HG02840 (cell line): ENCODE data around the gene LDLRAD4.

Experiments
- ATAC-seq: cut with Tn5 transposase; IDR thresholded peaks from one replicate; pipeline ENCODE4 v1.9.1; 2021; ENCODE audit warnings: mild to moderate bottlenecking, moderate library complexity, moderate number of reproducible peaks; ENCODE audit not compliant: unreplicated experiment, low FRiP score

The LDLRAD4 gene

DNA sequence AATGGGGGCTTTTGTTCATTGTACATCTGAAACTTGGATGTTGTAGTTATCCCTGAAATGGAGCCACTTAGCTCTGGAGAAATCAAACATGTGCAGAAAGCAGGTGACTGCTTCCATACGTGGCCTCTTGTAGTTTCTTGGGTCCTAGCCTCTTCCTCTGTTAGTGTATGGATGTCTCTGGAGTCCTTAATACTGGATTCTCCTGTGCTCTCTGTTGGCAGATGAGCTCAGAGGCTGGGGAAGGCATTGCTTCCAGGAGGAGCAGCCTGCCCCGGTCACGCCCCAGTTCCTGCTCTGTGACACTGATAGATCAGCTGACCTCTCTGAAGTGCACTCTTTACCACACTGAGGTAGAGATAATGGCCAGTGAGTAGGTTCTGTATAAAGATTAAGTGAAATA is 176.2 kb downstream of the LDLRAD4 start:
- ATAC-seq, result no peak

DNA sequence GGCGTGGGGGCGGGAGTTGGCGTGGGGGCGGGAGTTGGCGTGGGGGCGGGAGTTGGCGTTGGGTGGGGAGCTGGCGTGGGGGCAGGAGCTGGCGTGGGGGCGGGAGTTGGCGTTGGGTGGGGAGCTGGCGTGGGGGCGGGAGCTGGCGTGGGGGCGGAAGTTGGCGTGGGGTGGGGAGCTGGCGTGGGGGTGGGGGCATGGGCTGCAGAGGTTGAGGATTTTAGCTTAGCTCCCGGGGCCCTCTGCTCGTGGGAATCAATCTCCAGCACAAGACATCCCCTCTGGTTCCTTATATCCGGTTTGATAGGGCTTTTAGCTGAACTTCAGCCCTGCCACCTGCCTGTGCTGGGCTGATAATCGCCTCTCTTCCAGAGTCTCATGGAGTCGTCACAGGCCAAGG is 177.0 kb downstream of the LDLRAD4 start:
- no peak for ATAC-seq

DNA sequence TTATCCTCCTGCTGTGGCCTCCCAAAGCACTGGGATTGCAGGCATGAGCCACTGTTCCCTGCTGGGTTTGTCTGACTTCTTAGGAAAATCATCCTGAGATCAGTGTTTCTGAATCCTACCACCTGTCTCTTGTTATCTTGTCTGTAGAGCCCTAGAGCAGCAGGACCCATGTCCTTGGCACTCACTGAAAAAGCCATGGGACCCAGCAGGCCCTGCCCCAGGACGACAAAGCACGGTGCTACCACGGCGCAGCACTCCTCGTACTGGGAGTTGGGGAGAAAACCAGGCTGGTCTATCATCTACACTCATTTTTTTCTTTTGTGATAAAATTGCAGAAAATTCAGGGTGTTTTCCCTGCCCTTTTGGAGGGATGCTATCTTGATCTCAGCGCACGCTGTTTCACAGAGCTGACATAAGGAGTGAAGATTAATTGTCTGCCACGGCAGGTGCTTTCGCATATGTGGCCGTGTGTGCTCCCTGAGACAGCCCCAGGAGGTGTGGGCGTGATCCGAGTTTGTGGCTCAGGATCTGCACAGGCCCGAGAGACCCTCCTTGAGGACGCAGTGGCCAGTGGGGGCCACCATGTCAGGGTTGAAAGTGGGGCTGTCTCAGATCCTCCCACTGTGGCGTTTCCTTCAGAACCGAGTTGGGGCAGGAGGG is 179.1 kb downstream of the LDLRAD4 start:
- no peak for ATAC-seq

DNA sequence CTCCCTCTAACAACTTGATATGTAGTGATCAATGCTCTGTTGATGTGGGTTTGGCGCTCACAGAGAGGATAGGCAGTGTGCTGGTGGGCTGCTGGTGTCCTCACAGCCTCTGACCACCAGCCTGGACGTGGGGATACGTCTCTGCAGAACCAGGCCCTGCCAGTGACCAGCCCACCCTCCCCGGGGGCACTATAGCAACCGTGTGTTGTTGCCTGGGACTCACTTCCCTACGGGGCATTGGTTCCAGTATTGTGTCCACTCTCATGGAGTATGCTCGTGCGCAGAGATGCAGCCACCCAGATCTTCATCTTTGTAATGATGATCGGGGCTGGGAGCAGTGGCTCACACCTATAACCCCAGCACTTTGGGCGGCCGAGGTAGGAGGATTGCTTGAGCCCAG is 180.1 kb downstream of the LDLRAD4 start:
- ATAC-seq, result no peak

DNA sequence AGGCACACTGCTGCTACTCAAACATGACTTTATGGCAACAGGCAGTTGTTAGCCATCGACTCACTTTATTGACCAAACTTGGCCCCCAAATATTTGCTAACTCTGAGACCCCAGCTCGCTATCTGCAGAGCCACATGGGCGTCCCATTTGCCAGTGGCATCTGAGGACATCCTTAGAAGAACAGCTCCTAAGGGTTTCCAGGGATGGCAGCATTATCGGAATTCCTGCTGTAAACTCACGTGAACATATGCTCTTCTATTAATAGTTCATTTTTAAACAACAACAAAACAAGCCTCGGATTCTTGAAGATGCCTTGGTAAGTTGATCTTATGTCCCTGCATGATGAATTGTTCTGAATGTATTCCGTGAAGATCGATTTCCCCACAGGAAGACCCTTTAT is 181.0 kb downstream of the LDLRAD4 start:
- no peak for ATAC-seq

DNA sequence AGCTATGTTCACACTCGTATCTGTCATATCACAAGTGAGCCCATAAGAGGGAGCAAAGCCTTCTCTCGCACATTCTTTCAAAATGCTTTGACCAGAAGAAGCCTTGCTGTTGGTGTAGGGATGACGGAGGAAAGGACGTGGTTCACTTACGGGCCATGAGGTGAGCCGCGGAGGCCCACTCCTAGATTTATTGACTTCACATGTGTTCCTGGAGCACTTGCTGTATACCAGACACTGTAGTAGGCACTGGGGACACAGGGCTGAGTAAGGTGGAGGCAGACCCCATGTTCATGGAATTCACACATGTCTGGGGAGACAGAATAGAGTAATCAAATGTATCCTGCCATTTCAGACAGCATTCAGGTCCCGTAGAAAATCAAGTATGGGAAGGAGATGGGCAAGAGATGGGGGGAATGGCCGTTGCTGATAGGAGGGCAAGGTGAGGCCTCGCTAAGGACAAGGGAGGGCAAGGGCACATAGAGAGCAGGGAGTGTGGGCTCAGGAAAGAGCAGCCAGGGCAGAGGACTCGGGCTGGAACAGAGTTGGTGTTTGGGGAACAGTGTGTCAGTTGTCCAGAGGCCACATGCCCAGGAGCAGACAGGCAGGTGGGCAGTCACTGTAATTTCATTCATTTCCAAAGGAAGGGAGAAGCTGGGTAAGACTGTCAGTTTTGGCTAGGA is 182.2 kb downstream of the LDLRAD4 start:
- ATAC-seq, result no peak

DNA sequence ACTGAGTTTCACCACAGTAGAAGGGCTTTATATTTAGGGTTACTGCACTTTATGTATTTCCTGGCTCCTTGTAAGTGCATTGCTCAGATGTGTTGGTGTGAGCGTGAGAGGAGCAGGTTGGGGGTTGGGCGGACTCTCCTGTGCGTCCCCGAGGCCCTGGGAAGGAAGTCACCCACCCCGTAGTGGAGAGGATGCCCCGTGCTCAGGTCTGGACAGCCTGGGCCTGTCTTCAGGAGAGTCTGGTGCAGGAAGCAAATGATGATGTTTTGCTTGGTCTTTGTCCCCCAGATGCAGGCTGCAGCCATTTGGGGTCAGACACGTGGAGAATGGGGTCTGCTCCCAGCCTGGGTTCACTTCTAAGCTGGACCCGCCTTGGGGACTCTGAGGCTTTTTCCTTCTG is 182.8 kb downstream of the LDLRAD4 start:
- ATAC-seq, result no peak

DNA sequence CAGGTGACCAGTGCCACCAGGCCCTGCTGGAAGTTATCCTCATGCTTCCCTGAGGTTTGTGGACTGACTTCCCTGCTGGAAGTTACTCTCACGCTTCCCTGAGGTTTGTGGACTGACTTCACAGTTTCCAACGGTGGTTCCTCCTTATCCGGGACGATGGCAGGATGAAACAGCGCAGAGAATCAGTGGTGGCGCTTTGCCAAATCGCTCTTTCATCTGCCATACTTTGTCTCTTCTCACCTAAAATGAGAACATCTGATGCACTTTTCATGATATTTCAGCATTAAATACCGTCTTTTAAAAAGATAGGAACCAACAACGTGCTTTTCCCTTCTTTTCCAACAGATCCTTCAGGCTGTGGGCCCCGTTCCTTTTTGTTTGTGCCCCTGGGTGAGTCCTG is 183.3 kb downstream of the LDLRAD4 start:
- no peak for ATAC-seq

DNA sequence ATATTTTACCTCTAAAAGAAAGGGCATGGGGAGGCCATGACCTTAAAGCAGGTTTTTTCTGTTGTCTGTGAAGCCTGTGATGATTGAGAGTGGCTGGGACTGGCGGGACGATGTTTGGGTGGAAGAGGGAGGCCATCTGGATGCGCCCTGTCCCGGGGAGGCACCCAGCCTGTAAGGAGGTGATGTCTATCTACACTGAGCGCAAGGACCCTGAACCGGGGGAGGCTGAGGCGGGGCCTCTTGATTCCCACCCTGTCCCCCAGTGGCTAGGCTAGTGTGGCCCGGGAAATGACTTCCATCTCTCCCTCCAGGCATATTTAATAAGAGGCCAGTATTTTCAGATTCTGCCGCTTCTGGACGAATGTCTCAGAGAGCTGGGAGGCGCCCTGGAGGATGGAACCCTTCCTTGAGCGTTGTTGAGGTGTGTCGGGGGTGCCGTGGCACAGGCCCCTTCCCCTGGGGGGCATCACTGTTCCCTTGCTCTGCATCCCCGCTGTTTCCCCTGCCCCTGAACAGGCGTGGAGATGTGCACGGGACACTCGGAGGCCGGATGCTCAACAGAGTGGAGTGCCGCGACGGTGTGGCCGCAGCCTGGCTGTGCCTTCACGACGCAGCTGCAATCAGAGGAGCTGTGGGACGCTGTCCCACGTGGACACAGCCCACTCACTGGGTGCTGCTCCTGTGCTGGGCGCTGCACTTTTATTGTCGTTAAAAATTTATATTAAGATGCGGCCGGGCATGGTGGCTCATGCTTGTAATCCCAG is 185.4 kb downstream of the LDLRAD4 start:
- ATAC-seq, result no peak

DNA sequence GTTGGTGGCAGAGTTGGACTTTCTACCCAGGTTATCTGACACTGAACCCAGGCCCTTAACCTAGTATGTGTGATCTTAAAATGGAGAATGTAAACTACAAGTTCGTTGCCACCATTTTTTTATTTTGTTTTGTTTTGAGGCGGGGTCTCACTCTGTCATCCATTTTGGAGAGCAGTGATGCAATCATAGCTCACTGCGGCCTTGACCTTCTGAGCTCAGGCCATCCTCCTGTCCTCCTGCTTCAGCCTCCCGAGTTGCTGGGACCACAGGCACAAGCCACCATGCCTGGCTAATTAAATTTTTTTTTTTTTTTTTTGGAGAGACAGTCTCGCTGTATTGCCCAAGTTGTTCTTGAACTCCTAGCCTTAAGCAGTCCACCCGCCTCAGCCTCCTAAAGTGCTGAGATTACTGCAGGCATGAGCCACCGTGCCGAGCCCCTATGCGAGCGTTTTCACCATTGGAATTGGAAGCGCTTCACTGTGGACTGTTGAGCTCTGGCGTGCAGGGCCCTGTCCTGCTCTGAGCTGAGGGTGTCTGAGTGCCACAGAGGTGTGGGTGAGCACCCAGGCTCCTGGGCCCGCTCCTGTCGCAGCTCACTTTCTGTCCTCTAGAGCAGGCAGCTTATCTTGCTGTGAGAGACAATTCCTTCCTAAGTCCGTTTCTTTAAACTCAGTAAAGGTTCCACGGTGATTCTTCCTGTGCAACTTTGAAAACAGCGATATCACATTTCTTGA is 186.9 kb downstream of the LDLRAD4 start:
- ATAC-seq, result no peak

DNA sequence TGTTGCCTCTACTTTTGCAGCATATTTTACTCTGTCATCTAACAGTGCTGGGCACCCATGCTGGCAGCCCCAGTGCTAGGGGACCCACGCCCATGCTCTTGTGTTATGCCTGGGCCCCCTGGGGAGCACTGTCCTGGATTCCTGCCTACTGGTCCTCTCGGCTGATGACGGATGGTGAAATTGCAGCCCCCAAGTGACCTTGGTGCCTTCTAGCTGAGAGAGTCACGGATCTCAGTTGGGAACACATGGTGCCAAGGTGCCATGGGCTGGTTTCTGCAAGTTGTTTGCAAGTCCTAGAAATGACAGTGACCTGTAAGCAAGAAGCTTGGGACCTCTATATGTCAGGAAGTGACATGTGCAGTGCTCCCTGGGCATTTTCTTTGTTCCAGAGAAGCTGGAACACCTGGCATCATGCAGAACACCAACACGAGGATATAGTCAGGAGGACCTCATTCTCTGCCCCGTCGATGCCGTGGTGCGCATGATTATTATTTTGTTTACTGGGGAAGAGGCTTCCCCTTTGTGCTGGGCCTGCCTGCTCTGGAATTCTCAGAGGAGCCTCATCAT is 187.6 kb downstream of the LDLRAD4 start:
- ATAC-seq, result no peak

DNA sequence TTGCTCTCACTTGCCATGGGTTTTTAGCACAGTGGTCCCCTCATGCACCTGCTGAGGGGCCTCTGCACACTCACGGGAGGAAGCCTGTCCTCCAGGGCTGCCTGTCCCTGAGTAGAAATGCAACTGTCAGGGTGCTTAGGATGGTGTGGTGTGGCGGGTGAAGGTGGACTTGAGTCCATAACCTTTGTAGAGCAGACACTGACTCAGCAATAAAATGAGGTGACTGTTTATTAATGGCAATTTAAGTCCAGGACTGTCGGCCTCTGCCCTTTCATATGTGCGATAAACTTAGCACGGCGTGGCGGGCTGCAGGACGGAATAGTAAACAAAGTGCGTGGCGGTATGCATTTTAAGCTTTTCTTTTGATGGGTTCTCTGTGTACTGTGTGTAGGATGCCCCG is 188.2 kb downstream of the LDLRAD4 start:
- ATAC-seq, result no peak

DNA sequence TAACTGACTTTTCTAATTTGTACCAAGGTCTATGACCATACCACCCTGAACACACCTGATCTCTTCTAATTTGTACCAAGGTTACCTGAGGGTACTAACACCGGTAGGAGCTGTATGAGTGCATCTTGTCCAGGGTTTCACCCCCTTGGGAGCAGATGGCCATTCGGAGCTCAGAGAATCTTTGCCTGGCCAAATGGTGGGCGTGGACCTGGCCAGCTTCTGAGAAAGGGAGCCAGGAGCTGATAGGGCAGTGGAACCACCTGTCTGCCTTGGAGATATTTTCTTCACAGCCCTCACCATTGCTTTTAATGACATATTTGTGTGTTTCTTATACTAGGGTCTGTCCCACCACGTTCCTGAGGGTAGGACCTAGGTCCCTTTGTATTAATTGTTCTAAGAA is 188.9 kb downstream of the LDLRAD4 start:
- no peak for ATAC-seq

DNA sequence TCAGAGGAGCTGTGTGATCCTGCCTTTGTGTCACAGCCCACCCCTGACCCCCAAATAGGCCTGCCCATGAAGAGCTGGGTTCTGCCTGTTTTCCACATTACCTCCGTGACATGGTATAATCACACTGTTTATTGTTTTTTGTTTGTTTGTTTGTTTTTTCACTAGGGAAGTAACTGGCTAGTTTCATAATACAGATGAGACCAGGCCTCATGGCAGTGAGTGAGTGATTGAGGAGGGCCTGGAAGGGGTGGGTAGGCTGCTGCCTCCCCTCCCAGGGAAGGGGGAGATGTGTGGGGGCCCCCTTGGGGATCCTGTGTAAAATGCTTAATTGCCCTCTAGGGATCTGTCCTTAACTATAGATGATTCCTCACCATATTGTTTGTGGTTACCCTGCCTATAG is 190.5 kb downstream of the LDLRAD4 start:
- no peak for ATAC-seq

DNA sequence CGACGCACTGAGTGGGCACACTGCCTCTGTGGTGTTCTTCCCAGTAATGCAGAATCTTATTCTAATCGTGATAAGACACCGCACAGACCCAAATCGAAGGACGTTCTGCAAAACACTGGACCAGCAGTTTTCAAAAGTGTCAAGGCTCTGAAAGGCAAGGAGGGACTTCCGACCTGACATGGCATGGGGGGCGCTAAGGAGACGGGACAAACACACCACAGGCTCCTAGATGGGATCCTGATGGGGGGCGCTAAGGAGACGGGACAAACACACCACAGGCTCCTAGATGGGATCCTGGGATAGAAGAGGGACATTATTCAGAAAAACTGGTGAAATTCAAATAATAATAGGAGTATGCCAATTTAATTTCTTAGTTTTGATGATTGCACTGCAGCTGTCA is 191.4 kb downstream of the LDLRAD4 start:
- no peak for ATAC-seq

DNA sequence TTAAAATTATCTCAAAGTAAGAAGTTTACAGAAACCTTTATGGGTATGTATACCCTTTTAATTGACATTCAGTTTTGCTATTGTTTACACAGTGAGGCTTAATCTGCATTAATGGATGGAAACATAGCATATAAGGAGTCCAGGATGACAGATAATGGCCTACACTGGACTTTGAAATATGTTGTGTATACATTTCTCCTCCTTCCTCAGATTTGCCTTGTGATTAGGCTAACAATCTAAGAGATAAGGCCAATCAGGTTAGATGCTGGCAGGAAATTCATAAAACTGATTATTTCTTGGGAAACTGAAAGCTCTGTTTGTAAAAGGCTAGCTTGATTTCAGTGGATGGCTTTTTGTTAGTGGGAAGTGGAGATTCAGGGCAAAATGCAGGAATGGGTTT is 191.9 kb downstream of the LDLRAD4 start:
- no peak for ATAC-seq

DNA sequence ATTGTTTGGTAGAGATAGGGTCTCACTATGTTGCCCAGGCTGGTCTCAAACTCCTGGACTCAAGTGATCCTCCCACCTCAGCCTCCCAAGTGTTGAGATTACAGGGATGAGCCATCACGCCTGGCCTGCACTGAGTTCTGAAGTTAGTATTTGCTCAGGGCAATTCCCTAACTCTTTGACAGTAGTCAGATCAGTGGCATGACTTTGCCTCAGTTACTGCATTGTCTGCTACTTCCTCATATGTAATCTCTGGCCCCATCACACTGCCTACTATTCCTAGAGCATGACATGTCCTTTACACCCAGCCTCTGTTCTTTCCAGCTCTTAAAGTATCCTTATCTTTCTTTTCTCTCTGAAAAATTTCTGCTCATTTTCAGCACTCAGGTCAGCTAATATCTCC is 193.5 kb downstream of the LDLRAD4 start:
- ATAC-seq, result no peak

DNA sequence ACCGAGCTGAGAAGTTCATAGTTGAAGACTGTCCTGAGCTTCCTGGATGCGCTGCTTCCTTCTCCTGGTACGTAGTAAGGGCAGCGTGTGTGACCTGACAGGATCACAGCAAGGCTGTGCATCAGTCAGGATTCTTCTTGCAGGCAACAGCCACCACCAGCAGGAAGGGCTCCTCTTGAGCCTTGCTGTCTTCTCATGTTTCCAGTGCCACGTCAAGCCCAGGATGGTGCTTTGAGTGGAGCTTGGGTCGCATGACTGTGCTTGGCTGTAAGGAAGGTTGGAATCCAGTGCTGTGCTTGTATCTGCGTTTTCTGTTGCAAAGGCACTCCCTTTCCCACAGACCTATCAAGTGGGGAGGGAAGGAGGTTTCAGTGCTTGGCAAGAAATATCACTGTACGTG is 194.3 kb downstream of the LDLRAD4 start:
- no peak for ATAC-seq

DNA sequence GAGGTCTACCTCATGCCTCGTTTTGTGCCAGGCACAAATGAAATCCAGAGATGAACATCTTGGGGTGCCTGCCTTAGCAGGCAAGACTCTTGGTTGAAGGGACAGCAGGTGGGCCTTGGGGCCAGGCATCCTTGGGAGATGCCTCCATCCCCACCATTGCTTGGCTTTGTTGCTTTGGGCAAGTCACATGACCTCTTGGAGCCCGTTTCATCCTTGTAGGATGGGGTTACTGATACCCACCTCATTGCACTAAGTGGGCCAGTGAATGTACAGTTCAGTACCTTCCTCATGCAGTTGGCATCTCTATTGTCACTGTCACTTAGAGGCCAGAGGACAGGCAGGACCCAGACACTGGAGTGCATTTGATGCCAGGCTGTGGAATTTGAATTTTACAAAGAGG is 195.5 kb downstream of the LDLRAD4 start:
- ATAC-seq, result no peak

DNA sequence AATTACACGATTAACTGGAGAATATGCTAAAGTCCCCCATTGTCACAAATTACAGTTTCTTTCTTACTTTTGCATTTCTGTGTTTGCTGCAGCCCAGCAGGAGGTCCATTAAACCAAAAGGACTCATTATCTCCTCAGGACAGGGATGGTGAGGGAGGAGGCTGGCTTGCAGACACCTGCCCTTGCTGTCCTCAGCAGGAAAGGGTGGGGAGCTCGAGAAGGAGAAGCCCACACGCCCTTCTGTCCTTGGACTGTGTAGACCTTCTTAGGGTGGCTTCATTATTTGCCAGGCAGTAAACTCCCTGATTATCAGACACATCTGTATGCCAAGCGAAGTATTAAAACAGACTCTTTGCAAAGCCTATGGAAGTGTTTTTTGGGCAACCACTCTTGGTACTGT is 196.0 kb downstream of the LDLRAD4 start:
- ATAC-seq, result no peak

DNA sequence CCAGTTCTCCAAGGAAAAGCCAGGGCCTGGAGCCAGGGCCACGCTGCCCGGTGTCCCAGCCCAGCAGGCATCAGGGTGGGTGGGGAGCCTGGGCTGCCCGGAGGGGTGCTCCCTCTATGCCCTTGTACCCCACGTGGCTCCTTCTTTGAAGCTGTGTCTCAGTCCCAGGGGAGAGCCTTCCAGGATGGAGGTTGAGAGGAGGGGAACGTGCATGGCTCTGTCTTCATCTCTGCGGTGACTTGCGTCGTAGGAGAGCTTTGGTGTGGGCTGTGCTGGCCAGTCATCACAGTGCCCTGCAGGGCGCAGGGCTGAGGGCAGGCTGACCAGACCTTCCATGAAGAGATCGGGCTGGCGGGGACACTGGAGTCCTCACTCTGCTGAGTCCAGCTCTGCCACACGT is 197.2 kb downstream of the LDLRAD4 start:
- ATAC-seq, result no peak
